ENCODE data around the gene TNIK.

TNIK gene

GRCh38 chr3:171088496-171088895 is 371.7 kb downstream of the TNIK start:
- CTCF ChIA-PET: no interaction called here
- H3K27ac ChIP-seq: no peak overlapping the region
- TF ChIP-seq CTCF (conservative IDR thresholded peaks at IDR 0.05; ENCODE audit: low read depth): no peak
- no peak for DNase-seq (ENCODE audit: low spot score)
- POLR2A ChIA-PET (ENCODE audit: low non-redundant PET): no interaction called here

- ChIA-PET CTCF (interaction anchor here (0.9 kb wide), 1 partner anchor 37 kb away, joined by 3 read pairs; no protein-coding TSS in a partner anchor), POLR2A (ENCODE audit: low non-redundant PET) (no interaction called here)
- H3K27ac ChIP-seq: no peak overlapping the region
- TF ChIP-seq CTCF (conservative IDR thresholded peaks at IDR 0.05; ENCODE audit: low read depth): no peak
- no peak for DNase-seq (ENCODE audit: low spot score)
These were observed 373.3 kb downstream of the TNIK start for GRCh38 chr3:171086914-171087313.

GRCh38 chr3:171077261-171077660 is 382.9 kb downstream of the TNIK start:
- TF ChIP-seq CTCF (conservative IDR thresholded peaks at IDR 0.05; ENCODE audit: low read depth): no peak
- no peak overlapping the region for H3K27ac ChIP-seq
- ChIA-PET POLR2A (ENCODE audit: low non-redundant PET) (no interaction called here), CTCF (interaction anchor here (0.7 kb wide), 1 partner anchor 50 kb away, joined by 3 read pairs; no protein-coding TSS in a partner anchor)
- no peak for DNase-seq (ENCODE audit: low spot score)

- ChIA-PET POLR2A (ENCODE audit: low non-redundant PET) (no interaction called here), CTCF (no interaction called here)
- H3K27ac ChIP-seq: no peak overlapping the region
- TF ChIP-seq CTCF (conservative IDR thresholded peaks at IDR 0.05; ENCODE audit: low read depth): no peak
- no peak for DNase-seq (ENCODE audit: low spot score)
These were observed 387.8 kb downstream of the TNIK start for GRCh38 chr3:171072432-171072831.

- TF ChIP-seq CTCF (conservative IDR thresholded peaks at IDR 0.05; ENCODE audit: low read depth): no peak
- ChIA-PET CTCF (no interaction called here), POLR2A (ENCODE audit: low non-redundant PET) (no interaction called here)
- DNase-seq (ENCODE audit: low spot score): no peak
- H3K27ac ChIP-seq: no peak overlapping the region
These were observed 391.5 kb downstream of the TNIK start for GRCh38 chr3:171068658-171069057.

GRCh38 chr3:171066206-171066605 is 394.0 kb downstream of the TNIK start:
- no peak overlapping the region for H3K27ac ChIP-seq
- POLR2A ChIA-PET (ENCODE audit: low non-redundant PET): no interaction called here
- CTCF ChIA-PET: interaction anchor here (0.6 kb wide), 1 partner anchor 342 kb away, joined by 3 read pairs; no protein-coding TSS in a partner anchor
- no peak for DNase-seq (ENCODE audit: low spot score)
- no peak for TF ChIP-seq CTCF (conservative IDR thresholded peaks at IDR 0.05; ENCODE audit: low read depth)

- POLR2A ChIA-PET (ENCODE audit: low non-redundant PET): no interaction called here
- no peak overlapping the region for H3K27ac ChIP-seq
- no peak for DNase-seq (ENCODE audit: low spot score)
- no peak for TF ChIP-seq CTCF (conservative IDR thresholded peaks at IDR 0.05; ENCODE audit: low read depth)
- CTCF ChIA-PET: interaction anchor here (0.6 to 0.7 kb wide), 2 partner anchors 342 to 1517 kb away, joined by 3 to 4 read pairs; no protein-coding TSS in a partner anchor
These were observed 394.5 kb downstream of the TNIK start for GRCh38 chr3:171065732-171066131.

Measured in RWPE1 (cell line).